Measurements from ENCODE around the gene PERM1.

- TF ChIP-seq POLR2AphosphoS5 (IDR thresholded peaks at IDR 0.05) (no peak), CTCF (IDR thresholded peaks at IDR 0.05) (no peak)
Measured at GRCh38 chr1:942864-943533, 38.9 kb downstream of the PERM1 start.
